GM12878 (cell line): ENCODE data around the gene UBE2I.
"Not testable (repeated sequence)": the region's sequence is repeated elsewhere in the genome, so short reads cannot be mapped to it uniquely, and the experiment has no call there.

Source experiments
- CHD4 ChIP-seq: fragments of 200-600 bp; sonication (generic); IDR thresholded peaks from 2 replicates; pipeline ENCODE4 v1.6.1; 2016; ENCODE audit warnings: mild to moderate bottlenecking
- EZH2 ChIP-seq: IDR thresholded peaks from 2 replicates; pipeline ENCODE4 v1.6.1; 2012; ENCODE audit warnings: low read depth, mild to moderate bottlenecking, control low read depth, inconsistent platforms, low read length, borderline replicate concordance; ENCODE audit not compliant: control insufficient read depth
- POLR2AphosphoS5 ChIP-seq: IDR thresholded peaks from 2 replicates; pipeline ENCODE4 v1.6.1; 2011; ENCODE audit warnings: mild to moderate bottlenecking, low read length, inconsistent platforms
- SIN3A ChIP-seq: IDR thresholded peaks from 2 replicates; pipeline ENCODE4 v1.6.1; 2012; ENCODE audit warnings: low read depth, low read length, improper control_type of control experiment
- SMARCA5 ChIP-seq: fragments of 450-650 bp; IDR thresholded peaks from 2 replicates; pipeline ENCODE4 v1.6.1; 2017; ENCODE audit warnings: mild to moderate bottlenecking
- SP1 ChIP-seq: IDR thresholded peaks from one replicate; pipeline ENCODE4 v1.6.1; 2011; ENCODE audit warnings: low read depth, low read length
- ZNF274 ChIP-seq: IDR thresholded peaks from one replicate; pipeline ENCODE4 v1.8.0; 2011; ENCODE audit not compliant: insufficient read length, insufficient read depth
- TF ChIP-seq, protein P1 (sequence below), 3 experiments: IDR thresholded peaks in 2 of 3; conservative IDR thresholded peaks in 1 of 3; 2 replicates each; pipeline ENCODE4 v1.5.1; 2011; ENCODE audit warnings: low read depth in 3 of 3, low read length in 3 of 3, mild to moderate bottlenecking in 3 of 3, control low read depth in 2 of 3, moderate library complexity in 2 of 3, inconsistent platforms in 1 of 3, mixed read lengths in 1 of 3; ENCODE audit not compliant: control insufficient read depth in 2 of 3, insufficient read depth in 1 of 3; ENCODE audit errors: extremely low read depth in 1 of 3
- TF ChIP-seq, protein P2 (sequence below): IDR thresholded peaks from 2 replicates; pipeline ENCODE4 v1.6.1; 2011; ENCODE audit warnings: borderline replicate concordance, low read depth, mild to moderate bottlenecking, moderate library complexity, low read length; ENCODE audit not compliant: insufficient read depth, poor library complexity, severe bottlenecking
- TF ChIP-seq, protein P3 (sequence below): IDR thresholded peaks from 2 replicates; pipeline ENCODE4 v1.6.1; 2012; ENCODE audit warnings: low read depth, low read length, improper control_type of control experiment

DNA sequence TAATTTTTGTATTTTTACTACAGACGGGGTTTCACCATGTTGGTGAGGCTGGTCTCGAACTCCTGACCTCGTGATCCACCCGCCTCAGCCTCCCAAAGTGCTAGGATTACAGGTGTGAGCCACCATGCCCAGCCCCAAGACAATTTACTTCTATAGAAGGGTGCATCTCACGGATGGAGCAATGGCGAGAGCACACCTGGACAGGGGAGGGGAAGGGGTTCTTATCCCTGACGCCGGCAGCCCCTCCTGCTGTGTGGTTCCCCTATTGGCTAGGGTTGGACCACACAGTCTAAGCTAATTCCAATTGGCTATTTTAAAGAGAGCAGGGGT lies 12.8 kb upstream of the UBE2I start:
- TF ChIP-seq, protein P1, sequence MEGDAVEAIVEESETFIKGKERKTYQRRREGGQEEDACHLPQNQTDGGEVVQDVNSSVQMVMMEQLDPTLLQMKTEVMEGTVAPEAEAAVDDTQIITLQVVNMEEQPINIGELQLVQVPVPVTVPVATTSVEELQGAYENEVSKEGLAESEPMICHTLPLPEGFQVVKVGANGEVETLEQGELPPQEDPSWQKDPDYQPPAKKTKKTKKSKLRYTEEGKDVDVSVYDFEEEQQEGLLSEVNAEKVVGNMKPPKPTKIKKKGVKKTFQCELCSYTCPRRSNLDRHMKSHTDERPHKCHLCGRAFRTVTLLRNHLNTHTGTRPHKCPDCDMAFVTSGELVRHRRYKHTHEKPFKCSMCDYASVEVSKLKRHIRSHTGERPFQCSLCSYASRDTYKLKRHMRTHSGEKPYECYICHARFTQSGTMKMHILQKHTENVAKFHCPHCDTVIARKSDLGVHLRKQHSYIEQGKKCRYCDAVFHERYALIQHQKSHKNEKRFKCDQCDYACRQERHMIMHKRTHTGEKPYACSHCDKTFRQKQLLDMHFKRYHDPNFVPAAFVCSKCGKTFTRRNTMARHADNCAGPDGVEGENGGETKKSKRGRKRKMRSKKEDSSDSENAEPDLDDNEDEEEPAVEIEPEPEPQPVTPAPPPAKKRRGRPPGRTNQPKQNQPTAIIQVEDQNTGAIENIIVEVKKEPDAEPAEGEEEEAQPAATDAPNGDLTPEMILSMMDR (IDR thresholded peaks at IDR 0.05 in 2 of 3, conservative IDR thresholded peaks at IDR 0.05 in 1 of 3; ENCODE audit: control insufficient read depth in 2 of 3, extremely low read depth in 1 of 3, insufficient read depth in 1 of 3, low read depth in 3 of 3, low read length in 3 of 3), result not testable (repeated sequence)
- TF ChIP-seq SIN3A, SMARCA5, SP1, CHD4, EZH2, ZNF274, POLR2AphosphoS5: not testable (repeated sequence)
- TF ChIP-seq, protein P2, sequence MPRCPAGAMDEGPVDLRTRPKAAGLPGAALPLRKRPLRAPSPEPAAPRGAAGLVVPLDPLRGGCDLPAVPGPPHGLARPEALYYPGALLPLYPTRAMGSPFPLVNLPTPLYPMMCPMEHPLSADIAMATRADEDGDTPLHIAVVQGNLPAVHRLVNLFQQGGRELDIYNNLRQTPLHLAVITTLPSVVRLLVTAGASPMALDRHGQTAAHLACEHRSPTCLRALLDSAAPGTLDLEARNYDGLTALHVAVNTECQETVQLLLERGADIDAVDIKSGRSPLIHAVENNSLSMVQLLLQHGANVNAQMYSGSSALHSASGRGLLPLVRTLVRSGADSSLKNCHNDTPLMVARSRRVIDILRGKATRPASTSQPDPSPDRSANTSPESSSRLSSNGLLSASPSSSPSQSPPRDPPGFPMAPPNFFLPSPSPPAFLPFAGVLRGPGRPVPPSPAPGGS, result not testable (repeated sequence)
- TF ChIP-seq, protein P3, sequence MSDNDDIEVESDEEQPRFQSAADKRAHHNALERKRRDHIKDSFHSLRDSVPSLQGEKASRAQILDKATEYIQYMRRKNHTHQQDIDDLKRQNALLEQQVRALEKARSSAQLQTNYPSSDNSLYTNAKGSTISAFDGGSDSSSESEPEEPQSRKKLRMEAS, result not testable (repeated sequence)
